WERI-Rb-1 (cell line): Measurements from ENCODE around the gene CMIP.

Source experiments
- DNase-seq: peaks from one replicate; pipeline ENCODE4 v3.0.0-alpha.2; 2020
- H3K27ac ChIP-seq: fragments of 250-450 bp; sonication (Bioruptor Pico); 2 replicates; pipeline ENCODE4 v1.5.1; 2020; ENCODE audit warnings: mild to moderate bottlenecking, moderate library complexity
- H3K27me3 ChIP-seq: fragments of 250-450 bp; sonication (Bioruptor Pico); 2 replicates; pipeline ENCODE4 v1.5.1; 2021; ENCODE audit warnings: mild to moderate bottlenecking, low read depth, moderate library complexity; ENCODE audit not compliant: insufficient read depth, severe bottlenecking
- H3K36me3 ChIP-seq: fragments of 250-450 bp; sonication (Bioruptor Pico); 2 replicates; pipeline ENCODE4 v1.5.1; 2020; ENCODE audit warnings: mild to moderate bottlenecking, moderate library complexity
- H3K4me3 ChIP-seq: 2 replicates; pipeline ENCODE4 v1.5.1; 2011; ENCODE audit warnings: low read depth, mild to moderate bottlenecking, control low read depth, low read length
- H3K9me3 ChIP-seq: fragments of 250-450 bp; sonication (Bioruptor Pico); 2 replicates; pipeline ENCODE4 v1.5.1; 2021; ENCODE audit warnings: mild to moderate bottlenecking, moderate library complexity; ENCODE audit not compliant: severe bottlenecking
- TF ChIP-seq, protein P1 (sequence below): IDR thresholded peaks from 2 replicates; pipeline ENCODE4 v1.5.1; 2011; ENCODE audit warnings: low read depth, mild to moderate bottlenecking, control low read depth, inconsistent platforms, low read length

Gene CMIP

GRCh38 chr16:81494888-81495287, 50.3 kb downstream of the CMIP start:
- TF ChIP-seq, protein P1, sequence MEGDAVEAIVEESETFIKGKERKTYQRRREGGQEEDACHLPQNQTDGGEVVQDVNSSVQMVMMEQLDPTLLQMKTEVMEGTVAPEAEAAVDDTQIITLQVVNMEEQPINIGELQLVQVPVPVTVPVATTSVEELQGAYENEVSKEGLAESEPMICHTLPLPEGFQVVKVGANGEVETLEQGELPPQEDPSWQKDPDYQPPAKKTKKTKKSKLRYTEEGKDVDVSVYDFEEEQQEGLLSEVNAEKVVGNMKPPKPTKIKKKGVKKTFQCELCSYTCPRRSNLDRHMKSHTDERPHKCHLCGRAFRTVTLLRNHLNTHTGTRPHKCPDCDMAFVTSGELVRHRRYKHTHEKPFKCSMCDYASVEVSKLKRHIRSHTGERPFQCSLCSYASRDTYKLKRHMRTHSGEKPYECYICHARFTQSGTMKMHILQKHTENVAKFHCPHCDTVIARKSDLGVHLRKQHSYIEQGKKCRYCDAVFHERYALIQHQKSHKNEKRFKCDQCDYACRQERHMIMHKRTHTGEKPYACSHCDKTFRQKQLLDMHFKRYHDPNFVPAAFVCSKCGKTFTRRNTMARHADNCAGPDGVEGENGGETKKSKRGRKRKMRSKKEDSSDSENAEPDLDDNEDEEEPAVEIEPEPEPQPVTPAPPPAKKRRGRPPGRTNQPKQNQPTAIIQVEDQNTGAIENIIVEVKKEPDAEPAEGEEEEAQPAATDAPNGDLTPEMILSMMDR = no peak
- Histone ChIP-seq H3K27me3 (no peaks in the 10 kb centered on the region), H3K27ac (no peak overlapping the region), H3K36me3 (no peaks in the 10 kb centered on the region), H3K9me3 (no peaks in the 10 kb centered on the region), H3K4me3 (no peak overlapping the region)
- no peak for DNase-seq

- Histone ChIP-seq H3K27ac (no peak overlapping the region), H3K4me3 (no peak overlapping the region), H3K9me3 (no peaks in the 10 kb centered on the region), H3K27me3 (no peaks in the 10 kb centered on the region), H3K36me3 (no peaks in the 10 kb centered on the region)
- DNase-seq = no peak
- TF ChIP-seq, protein P1 = no peak
These were observed 51.0 kb downstream of the CMIP start for GRCh38 chr16:81495321-81496234.

GRCh38 chr16:81496321-81496720, 51.7 kb downstream of the CMIP start:
- H3K9me3 ChIP-seq = no peaks in the 10 kb centered on the region
- no peak overlapping the region for H3K4me3 ChIP-seq
- TF ChIP-seq, protein P1 = no peak
- DNase-seq = no peak
- H3K36me3 ChIP-seq = no peaks in the 10 kb centered on the region
- H3K27me3 ChIP-seq = no peaks in the 10 kb centered on the region
- H3K27ac ChIP-seq = no peak overlapping the region

DNA sequence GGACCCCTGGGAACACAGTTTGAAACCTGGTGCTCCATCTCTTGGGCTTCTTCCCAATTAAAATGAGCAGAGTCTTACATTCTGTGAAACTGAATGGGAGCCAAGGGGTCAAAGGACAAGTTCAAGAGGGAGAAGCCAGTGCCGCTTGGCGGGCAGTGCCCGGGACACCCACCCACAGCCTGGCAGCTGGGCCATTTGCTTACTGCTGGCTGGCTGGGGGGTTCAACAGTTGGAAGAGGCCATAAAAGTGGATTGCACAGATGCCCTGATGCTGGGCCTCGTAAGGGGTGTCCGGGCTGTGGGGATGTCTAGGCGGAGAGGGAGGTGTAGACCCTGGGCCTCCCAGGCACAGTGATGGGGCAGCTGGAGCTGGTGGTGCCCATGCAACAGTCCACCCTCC, 52.1 kb downstream of the CMIP start:
- Histone ChIP-seq H3K9me3 (no peaks in the 10 kb centered on the region), H3K4me3 (no peak overlapping the region), H3K27ac (no peak overlapping the region), H3K36me3 (no peaks in the 10 kb centered on the region), H3K27me3 (no peaks in the 10 kb centered on the region)
- no peak for DNase-seq
- TF ChIP-seq, protein P1 = no peak

- Histone ChIP-seq H3K36me3 (no peaks in the 10 kb centered on the region), H3K4me3 (no peak overlapping the region), H3K9me3 (no peaks in the 10 kb centered on the region), H3K27me3 (no peaks in the 10 kb centered on the region), H3K27ac (no peak overlapping the region)
- TF ChIP-seq, protein P1 = no peak
- no peak for DNase-seq
These were observed 53.1 kb downstream of the CMIP start for GRCh38 chr16:81497690-81498089.
